Activated CD4-positive, alpha-beta T cell treated with anti-CD3 and anti-CD28 coated beads for 36 hours (primary cell): ENCODE measurements around the gene PRRC2C. TPM values are rescaled to one million over a fixed set of nuclear protein-coding genes. Genes with fewer than 3 reads are reported as not detected.

Experiments
- ATAC-seq: fragments of 200-7000 bp; cut with Tn5 transposase; one replicate; pipeline ENCODE4 v1.10.0; 2021; ENCODE audit warnings: mild to moderate bottlenecking, moderate library complexity
- CTCF ChIA-PET: fragments of 350-600 bp; sonication (Branson Sonifier 250); formaldehyde crosslinking; loops from one replicate; lab custom pipeline; 2021; ENCODE audit warnings: antibody characterized with exemption; lab: Charles Lee
- POLR2A ChIA-PET: fragments of 350-600 bp; sonication (Branson Sonifier 250); formaldehyde crosslinking; loops from one replicate; lab custom pipeline; 2021; ENCODE audit warnings: antibody characterized with exemption, inconsistent platforms; lab: Charles Lee
- DNase-seq: peaks from one replicate; pipeline ENCODE4 v3.0.0-alpha.2; 2020
- H3K27ac Mint-ChIP-seq: one replicate; pipeline ENCODE4 v1.8.0; 2021; ENCODE audit warnings: mixed read lengths
- H3K27me3 Mint-ChIP-seq: one replicate; pipeline ENCODE4 v1.8.0; 2021; ENCODE audit warnings: mixed read lengths
- H3K36me3 Mint-ChIP-seq: one replicate; pipeline ENCODE4 v1.8.0; 2021; ENCODE audit warnings: low read depth, mixed read lengths
- H3K4me1 Mint-ChIP-seq: one replicate; pipeline ENCODE4 v1.8.0; 2021; ENCODE audit warnings: mixed read lengths
- H3K4me3 Mint-ChIP-seq: one replicate; pipeline ENCODE4 v1.8.0; 2021; ENCODE audit warnings: mild to moderate bottlenecking, moderate library complexity, mixed read lengths
- H3K9me3 Mint-ChIP-seq: one replicate; pipeline ENCODE4 v1.8.0; 2021; ENCODE audit warnings: low read depth, mixed read lengths
- intact Hi-C, 2 experiments: fragments of 100-400 bp; cut with DNase I in 1 of 2; cut with micrococcal nuclease in 1 of 2; formaldehyde crosslinking; loops; one replicate each; pipeline versions ENCODE4 v1.14.2 to v1.15.1; 2022 to 2024; cut with DNase I, micrococcal nuclease
- total RNA-seq, 2 experiments: library from RNA; stranded (reverse); gene quantifications; one replicate each; pipeline ENCODE4 v1.2.3, GENCODE V29; 2021

PRRC2C gene
- total RNA-seq, 2 experiments from 2014 or later: 233 to 351 TPM

DNA sequence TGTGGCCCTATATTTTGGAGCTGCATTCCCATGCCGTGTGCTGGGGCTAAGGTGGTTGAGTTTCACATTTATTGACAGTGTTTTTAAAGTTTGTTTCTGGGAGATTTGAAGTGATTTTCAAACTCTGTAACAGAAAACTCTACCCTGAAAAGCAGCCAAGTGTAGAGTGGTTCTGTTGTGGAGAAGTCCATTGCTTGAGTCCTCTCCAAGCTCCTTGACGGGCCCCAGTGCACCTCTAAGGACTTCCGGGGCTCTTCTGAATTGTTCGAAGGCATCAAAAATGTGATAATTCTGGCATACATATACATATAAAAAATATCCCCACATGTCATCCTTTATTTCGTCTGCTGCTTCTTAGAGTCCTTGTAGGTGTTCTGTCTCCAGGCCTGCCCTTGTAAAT is 141.7 kb downstream of the PRRC2C start:
- no peaks in the 10 kb centered on the region for H3K9me3 Mint-ChIP-seq

DNA sequence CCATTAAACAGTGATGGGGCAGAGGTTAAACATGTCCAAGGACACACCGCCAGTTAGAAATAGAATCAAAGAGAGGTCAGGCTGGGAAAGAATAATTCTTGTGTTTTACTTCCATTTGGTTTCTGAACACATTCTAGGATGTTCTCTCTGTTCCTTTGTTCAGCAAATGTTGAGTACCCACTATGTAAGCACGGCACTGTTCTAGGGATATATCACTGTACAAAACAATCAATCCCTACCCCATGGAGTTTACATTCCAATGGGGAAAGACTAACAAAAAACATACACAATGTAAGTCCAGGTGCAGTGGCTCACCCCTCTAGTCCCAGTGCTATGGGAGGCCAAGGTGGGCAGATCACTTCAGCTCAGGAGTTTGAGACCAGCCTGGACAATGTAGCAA is 142.9 kb downstream of the PRRC2C start:
- DNase-seq: no peak
- H3K36me3 Mint-ChIP-seq: no peaks in the 10 kb centered on the region
- H3K9me3 Mint-ChIP-seq: no peaks in the 10 kb centered on the region
- no peak for ATAC-seq
- no peaks in the 10 kb centered on the region for H3K4me1 Mint-ChIP-seq
- intact Hi-C loops: no loop called here
- CTCF ChIA-PET: no interaction called here
- H3K27ac Mint-ChIP-seq: no peak overlapping the region
- no peak overlapping the region for H3K4me3 Mint-ChIP-seq
- peaks cover 9% of the 10 kb centered on the region for H3K27me3 Mint-ChIP-seq
- POLR2A ChIA-PET: no interaction called here

More for the DNA sequence above, 141.7 kb downstream of the PRRC2C start:
- ATAC-seq (no peak), DNase-seq (no peak)
- H3K27me3 Mint-ChIP-seq: peaks cover 9% of the 10 kb centered on the region
- no peak overlapping the region for H3K27ac Mint-ChIP-seq
- no peaks in the 10 kb centered on the region for H3K36me3 Mint-ChIP-seq
- H3K4me3 Mint-ChIP-seq: no peak overlapping the region
- POLR2A ChIA-PET: no interaction called here
- H3K4me1 Mint-ChIP-seq: no peaks in the 10 kb centered on the region
- CTCF ChIA-PET: interaction anchor here (0.8 kb wide), 1 partner anchor 234 kb away, joined by 3 read pairs; no protein-coding TSS in a partner anchor
- intact Hi-C loops: no loop called here

DNA sequence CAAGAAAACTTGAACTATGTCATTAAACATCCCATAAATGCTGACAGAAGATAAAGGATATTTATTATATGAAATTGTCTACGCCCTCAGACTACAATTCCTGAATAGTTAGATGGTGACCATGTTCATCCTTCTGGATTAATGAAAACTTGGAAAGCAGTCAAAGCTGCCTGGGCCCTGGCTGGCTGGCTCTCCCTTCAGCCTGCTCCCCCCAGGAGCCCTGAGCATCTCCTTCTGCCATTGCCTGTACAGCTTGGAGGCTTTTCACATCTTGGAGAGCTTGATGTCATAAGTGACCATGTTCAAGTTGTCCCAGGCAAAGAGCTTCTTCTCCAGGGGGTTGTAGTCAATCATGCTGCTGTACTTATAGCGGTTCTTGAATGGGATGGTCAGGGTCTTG is 150.3 kb downstream of the PRRC2C start:
- H3K27ac Mint-ChIP-seq: no peak overlapping the region
- intact Hi-C loops: no loop called here
- CTCF ChIA-PET: interaction anchor here (0.6 to 1.3 kb wide), 2 partner anchors 9 to 68 kb away, joined by 3 to 4 read pairs; no protein-coding TSS in a partner anchor

DNA sequence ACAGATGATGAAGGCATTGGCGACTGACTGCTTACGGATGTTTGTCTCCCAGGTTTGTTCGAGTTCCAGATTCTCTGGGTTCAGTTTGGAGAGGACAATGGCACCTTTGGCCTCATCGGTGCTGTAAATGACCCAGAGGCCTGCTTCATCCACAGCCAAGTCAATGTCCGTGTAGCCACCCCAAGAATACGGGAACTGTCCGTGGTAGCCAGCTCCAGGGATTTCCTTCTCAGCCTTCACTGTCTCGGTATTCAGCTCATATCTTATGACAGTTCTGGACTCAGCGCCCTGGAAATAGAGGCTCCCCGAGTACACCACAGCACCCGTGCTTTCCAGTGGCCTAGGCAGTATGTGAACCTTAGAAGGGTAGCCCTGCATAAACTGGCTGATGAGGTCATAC is 150.8 kb downstream of the PRRC2C start:
- ATAC-seq (no peak), DNase-seq (no peak)
- H3K4me3 Mint-ChIP-seq: no peak overlapping the region
- CTCF ChIA-PET: interaction anchor here (1.3 to 1.5 kb wide), 2 partner anchors 8 to 18 kb away, joined by 4 read pairs; no protein-coding TSS in a partner anchor
- no peaks in the 10 kb centered on the region for H3K27me3 Mint-ChIP-seq
- intact Hi-C loops: no loop called here
- no peaks in the 10 kb centered on the region for H3K4me1 Mint-ChIP-seq
- no peak overlapping the region for H3K27ac Mint-ChIP-seq
- no peaks in the 10 kb centered on the region for H3K36me3 Mint-ChIP-seq
- POLR2A ChIA-PET: no interaction called here
- H3K9me3 Mint-ChIP-seq: no peaks in the 10 kb centered on the region

More for the DNA sequence above, 150.3 kb downstream of the PRRC2C start:
- ATAC-seq (no peak), DNase-seq (no peak)
- POLR2A ChIA-PET: no interaction called here
- Mint-ChIP-seq H3K4me1 (no peaks in the 10 kb centered on the region), H3K27me3 (no peaks in the 10 kb centered on the region), H3K9me3 (no peaks in the 10 kb centered on the region), H3K4me3 (no peak overlapping the region), H3K36me3 (no peaks in the 10 kb centered on the region)

DNA sequence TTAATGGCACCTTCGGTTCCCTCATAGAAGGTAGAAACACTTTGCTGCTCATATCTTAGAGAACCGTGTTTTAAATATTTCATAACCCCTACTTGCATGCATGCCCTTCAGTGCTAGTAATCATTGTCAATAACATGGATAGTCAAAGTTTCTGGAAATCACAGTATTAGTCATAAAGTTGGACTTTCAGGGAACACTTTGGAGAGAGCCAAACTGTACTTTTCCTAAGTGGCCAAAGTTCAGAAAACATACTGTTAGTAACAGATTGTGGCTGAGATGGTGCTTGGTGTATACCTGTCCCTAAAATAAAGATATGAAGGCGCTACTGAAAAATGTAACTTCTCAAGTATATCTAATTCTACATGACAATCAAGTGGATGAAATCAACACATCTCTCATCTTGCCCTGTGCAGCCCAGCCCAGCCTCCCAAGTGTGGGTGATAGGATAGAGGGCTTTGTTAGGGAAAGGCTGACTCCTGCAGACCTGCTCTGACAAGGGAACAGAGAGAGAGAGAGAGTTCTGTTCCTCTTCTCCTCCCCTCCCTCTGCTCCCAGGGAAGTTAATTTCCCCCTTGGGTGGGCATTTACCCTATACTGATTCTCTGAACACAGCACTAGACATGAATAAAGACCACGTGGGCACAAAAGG is 152.7 kb downstream of the PRRC2C start:
- intact Hi-C loops: no loop called here
- Mint-ChIP-seq H3K9me3 (no peaks in the 10 kb centered on the region), H3K4me3 (no peak overlapping the region), H3K27ac (no peak overlapping the region), H3K36me3 (no peaks in the 10 kb centered on the region), H3K27me3 (no peaks in the 10 kb centered on the region), H3K4me1 (no peaks in the 10 kb centered on the region)
- ATAC-seq: no peak
- DNase-seq: no peak
- ChIA-PET POLR2A (no interaction called here), CTCF (interaction anchor here (0.9 kb wide), 1 partner anchor 12 kb away, joined by 3 read pairs; no protein-coding TSS in a partner anchor)

DNA sequence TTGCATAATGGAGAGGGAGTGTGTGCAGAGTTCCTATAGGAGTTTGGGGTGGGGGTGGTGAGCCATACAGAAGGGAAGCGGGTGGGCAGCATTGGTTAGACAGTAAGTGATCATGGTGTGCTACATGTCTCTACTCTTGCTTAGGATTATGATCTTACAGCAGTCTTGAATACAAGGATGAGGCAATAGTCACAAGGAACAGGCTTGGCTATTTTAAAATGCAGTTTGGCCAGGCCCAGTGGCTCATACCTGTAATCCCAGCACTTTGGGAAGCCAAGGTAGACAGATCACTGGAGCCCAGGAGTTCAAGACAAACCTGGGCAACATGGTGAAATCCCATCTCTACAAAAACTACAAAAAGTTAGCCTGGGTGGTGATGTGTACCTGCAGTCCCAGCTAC is 154.9 kb downstream of the PRRC2C start:
- Mint-ChIP-seq H3K4me1 (peaks cover 6% of the 10 kb centered on the region), H3K27ac (no peak overlapping the region), H3K36me3 (no peaks in the 10 kb centered on the region), H3K9me3 (no peaks in the 10 kb centered on the region), H3K4me3 (no peak overlapping the region), H3K27me3 (no peaks in the 10 kb centered on the region)
- intact Hi-C loops: loop anchor here in 1 of 2 experiments (10.0 kb wide), 1 partner anchor 785 kb away; the partner anchor contains the start of gene C1orf105
- DNase-seq (no peak), ATAC-seq (no peak)
- ChIA-PET CTCF (no interaction called here), POLR2A (no interaction called here)

DNA sequence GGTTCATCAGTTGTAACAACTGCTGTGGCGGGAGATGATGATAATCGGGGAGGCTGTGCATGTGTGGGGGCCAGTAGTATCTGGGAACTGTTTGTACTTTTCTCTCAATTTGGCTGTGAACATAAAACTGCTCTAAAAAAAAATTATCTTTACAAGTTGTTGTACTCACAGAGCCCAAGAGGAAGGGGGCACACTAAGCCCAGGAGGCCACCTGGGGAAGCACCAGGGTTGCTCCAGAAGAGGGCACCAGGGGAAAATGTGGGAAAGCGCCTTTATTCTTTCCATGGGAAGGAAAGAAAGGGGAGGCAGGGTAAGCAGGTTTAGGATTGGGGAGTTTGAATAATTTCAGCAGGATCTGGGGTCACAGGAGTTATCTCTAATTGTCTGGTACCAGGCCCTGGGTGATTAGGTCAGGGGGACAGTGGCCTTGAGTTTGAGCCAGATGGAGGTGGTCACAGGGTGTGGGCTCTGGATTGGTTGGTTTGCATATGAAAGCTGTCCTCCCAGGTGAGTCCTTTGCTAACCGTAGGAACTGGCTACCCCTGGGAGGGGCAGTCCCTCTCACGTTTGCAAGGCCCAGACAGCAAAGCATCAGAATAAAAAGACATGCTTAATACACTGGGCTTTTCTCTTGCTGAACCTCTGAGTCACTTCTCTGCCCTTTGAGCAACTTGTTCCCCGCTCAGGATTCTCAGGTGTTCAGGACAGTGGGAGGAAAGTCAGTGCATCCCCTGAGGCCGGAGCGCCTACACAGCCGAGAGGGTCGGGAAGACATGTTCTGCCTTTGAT is 155.9 kb downstream of the PRRC2C start:
- Mint-ChIP-seq H3K9me3 (no peaks in the 10 kb centered on the region), H3K36me3 (no peaks in the 10 kb centered on the region), H3K4me1 (peaks cover 6% of the 10 kb centered on the region), H3K4me3 (no peak overlapping the region), H3K27me3 (no peaks in the 10 kb centered on the region), H3K27ac (no peak overlapping the region)
- intact Hi-C loops: loop anchor here in 1 of 2 experiments (10.0 kb wide), 1 partner anchor 784 kb away; the partner anchor contains the start of gene C1orf105
- CTCF ChIA-PET: interaction anchor here (0.8 to 1.4 kb wide), 4 partner anchors 14 to 344 kb away, joined by 3 to 5 read pairs (median 4); no protein-coding TSS in a partner anchor
- ATAC-seq (no peak), DNase-seq (no peak)
- POLR2A ChIA-PET: no interaction called here

DNA sequence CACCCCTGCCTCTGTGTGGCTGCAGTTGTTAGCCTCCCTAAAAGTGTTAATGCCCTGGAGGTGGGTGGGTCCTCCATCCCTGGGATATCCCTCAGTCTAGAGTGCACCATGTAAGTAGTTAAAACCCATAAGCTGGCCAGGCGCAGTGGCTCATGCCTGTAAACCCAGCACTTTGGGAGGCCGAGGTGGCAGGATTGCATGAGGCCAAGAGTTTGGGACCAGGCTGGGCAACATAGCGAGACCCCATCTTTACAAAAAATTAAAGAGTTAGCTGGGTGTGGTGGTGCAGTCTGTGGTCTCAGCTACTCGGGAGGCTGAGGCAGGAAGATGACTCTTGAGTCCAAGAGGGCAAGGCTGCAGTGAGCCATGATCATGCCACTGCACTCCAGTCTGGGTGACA is 156.9 kb downstream of the PRRC2C start:
- intact Hi-C loops: loop anchor here in 1 of 2 experiments (10.0 kb wide), 1 partner anchor 783 kb away; the partner anchor contains the start of gene C1orf105
- H3K27ac Mint-ChIP-seq: no peak overlapping the region
- peaks cover 6% of the 10 kb centered on the region for H3K4me1 Mint-ChIP-seq
- POLR2A ChIA-PET: no interaction called here
- no peaks in the 10 kb centered on the region for H3K27me3 Mint-ChIP-seq
- CTCF ChIA-PET: interaction anchor here (0.5 to 1.4 kb wide), 5 partner anchors 13 to 1184 kb away, joined by 3 to 5 read pairs (median 3); no protein-coding TSS in a partner anchor
- ATAC-seq (no peak), DNase-seq (no peak)
- no peaks in the 10 kb centered on the region for H3K9me3 Mint-ChIP-seq
- H3K36me3 Mint-ChIP-seq: no peaks in the 10 kb centered on the region
- H3K4me3 Mint-ChIP-seq: no peak overlapping the region

Other genes starting within 250 kb of the PRRC2C start
- gene FMO1, start 237.0 kb upstream of the PRRC2C start, total RNA-seq: not detected
- 1 to 10 TPM; 1.4 to 2.8 TPM for gene FMO4, start 171.3 kb upstream of the PRRC2C start, total RNA-seq
- not detected for gene MYOCOS, start 136.7 kb downstream of the PRRC2C start, total RNA-seq
- gene MYOC, start 167.2 kb downstream of the PRRC2C start, total RNA-seq: not detected